ENCODE data around the gene CCDC69. TPM values are rescaled to one million over a fixed set of nuclear protein-coding genes. Genes with fewer than 3 reads are reported as not detected.

CCDC69 gene
- total RNA-seq, 3 donors from 2014 or later: 8.8 to 190 (median 23.4) TPM

GRCh38 chr5:151182524-151182900 lies 41.4 kb downstream of the CCDC69 start:
- no peak for TF ChIP-seq CTCF (IDR thresholded peaks at IDR 0.05)
- DNase-seq (no peak), ATAC-seq (no peak)
- intact Hi-C loops (cut with DNase I, micrococcal nuclease): no loop called here
- no peaks in the 10 kb centered on the region for H3K9me3 ChIP-seq
- no peaks in the 10 kb centered on the region for H3K36me3 ChIP-seq (ENCODE audit: low read depth)
- H3K4me1 ChIP-seq (ENCODE audit: low read depth): no peaks in the 10 kb centered on the region
- no peak overlapping the region for H3K4me3 ChIP-seq

GRCh38 chr5:151181818-151182523 lies 41.9 kb downstream of the CCDC69 start:
- H3K36me3 ChIP-seq (ENCODE audit: low read depth): no peaks in the 10 kb centered on the region
- no peak for TF ChIP-seq CTCF (IDR thresholded peaks at IDR 0.05)
- H3K4me3 ChIP-seq: no peak overlapping the region
- intact Hi-C loops (cut with DNase I, micrococcal nuclease): no loop called here
- H3K4me1 ChIP-seq (ENCODE audit: low read depth): no peaks in the 10 kb centered on the region
- H3K9me3 ChIP-seq: no peaks in the 10 kb centered on the region
- no peak for DNase-seq
- no peak for ATAC-seq

- Histone ChIP-seq H3K4me3 (no peak overlapping the region), H3K4me1 (ENCODE audit: low read depth) (no peaks in the 10 kb centered on the region), H3K36me3 (ENCODE audit: low read depth) (no peaks in the 10 kb centered on the region), H3K9me3 (no peaks in the 10 kb centered on the region)
- no peak for ATAC-seq
- no peak for TF ChIP-seq CTCF (IDR thresholded peaks at IDR 0.05)
- intact Hi-C loops (cut with DNase I, micrococcal nuclease): no loop called here
- DNase-seq: no peak
These were observed 43.6 kb downstream of the CCDC69 start for GRCh38 chr5:151180291-151180690.

- intact Hi-C loops (cut with DNase I, micrococcal nuclease): no loop called here
- ATAC-seq: no peak
- Histone ChIP-seq H3K4me3 (no peak overlapping the region), H3K9me3 (no peaks in the 10 kb centered on the region), H3K36me3 (ENCODE audit: low read depth) (no peaks in the 10 kb centered on the region), H3K4me1 (ENCODE audit: low read depth) (no peaks in the 10 kb centered on the region)
- no peak for TF ChIP-seq CTCF (IDR thresholded peaks at IDR 0.05)
- DNase-seq: no peak
These were observed 44.4 kb downstream of the CCDC69 start for GRCh38 chr5:151179489-151179840.

GRCh38 chr5:151178777-151179488 lies 45.0 kb downstream of the CCDC69 start:
- DNase-seq (no peak), ATAC-seq (no peak)
- Histone ChIP-seq H3K36me3 (ENCODE audit: low read depth) (no peaks in the 10 kb centered on the region), H3K9me3 (no peaks in the 10 kb centered on the region), H3K4me3 (no peak overlapping the region), H3K4me1 (ENCODE audit: low read depth) (no peaks in the 10 kb centered on the region)
- intact Hi-C loops (cut with DNase I, micrococcal nuclease): no loop called here
- TF ChIP-seq CTCF (IDR thresholded peaks at IDR 0.05): no peak

Data from mucosa of descending colon (tissue), 3 donors.